OCI-M2 (cell line): Measurements from ENCODE around the gene PHF21B.
"Not testable (repeated sequence)": the region's sequence is repeated elsewhere in the genome, so short reads cannot be mapped to it uniquely, and the experiment has no call there.

Experiments used
- DNase-seq: peaks from one replicate; lab custom pipeline; 2025; ENCODE audit not compliant: unreplicated experiment; lab: John Stamatoyannopoulos, UW

PHF21B gene

GRCh38 chr22:44936201-44936600 is 73.6 kb downstream of the PHF21B start:
- DNase-seq, result no peak

DNA sequence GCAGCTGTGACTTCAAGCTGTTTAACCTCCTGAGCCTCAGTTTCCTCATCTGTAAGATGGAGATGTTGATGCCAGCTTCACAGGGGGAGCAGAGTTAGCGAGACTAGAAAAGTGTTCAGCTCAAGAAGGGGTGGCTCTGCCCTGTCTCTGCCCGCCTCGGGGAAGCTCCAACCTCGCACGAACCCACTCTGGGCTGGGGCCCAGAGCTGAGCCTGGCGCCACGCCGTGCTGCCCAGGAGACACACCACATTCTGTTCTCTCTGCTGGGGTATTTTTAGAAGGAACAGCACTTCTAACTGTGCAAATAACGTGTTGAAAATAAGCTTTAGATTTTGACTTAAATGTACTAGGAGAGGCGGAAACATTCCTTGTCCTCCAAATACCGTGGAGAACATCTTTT is 74.1 kb downstream of the PHF21B start:
- no peak for DNase-seq

- DNase-seq, result no peak
These were observed 75.4 kb downstream of the PHF21B start for GRCh38 chr22:44934454-44934735.

DNA sequence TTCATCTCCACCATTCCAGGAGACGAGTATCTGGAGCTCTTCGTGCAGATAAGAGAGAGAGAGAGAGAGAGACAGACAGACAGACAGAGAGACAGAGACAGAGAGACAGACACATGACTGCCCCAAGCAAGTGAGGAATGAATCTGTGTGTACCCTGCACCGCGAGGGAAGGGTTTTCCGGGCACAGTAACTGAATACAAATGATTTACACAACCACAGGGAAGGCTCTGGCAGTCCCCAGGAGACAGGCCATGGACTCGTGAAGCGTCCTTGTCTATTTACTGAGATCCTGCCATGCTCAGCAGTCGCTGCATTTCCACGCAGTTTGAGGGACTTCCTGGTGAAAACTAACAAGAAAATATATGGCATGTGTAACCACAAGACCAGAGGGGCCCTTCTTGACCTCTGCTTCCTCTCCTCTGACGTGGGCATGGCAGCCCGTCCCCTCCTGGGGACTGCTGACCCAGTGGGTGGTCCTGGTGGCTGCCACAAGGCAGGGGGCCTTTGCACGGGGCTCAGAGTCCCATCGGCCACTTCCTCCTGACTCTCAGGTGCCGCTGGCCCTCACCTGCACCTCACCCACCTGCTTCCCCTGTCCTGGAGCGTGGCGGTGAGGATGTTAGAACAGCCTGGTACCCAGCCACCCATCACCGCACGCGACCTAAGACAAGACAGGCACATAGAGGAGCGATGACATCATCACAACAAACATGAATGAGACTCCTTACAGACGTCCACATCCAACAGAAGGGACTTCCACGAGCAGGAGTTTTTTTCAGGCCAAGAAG is 75.9 kb downstream of the PHF21B start:
- no peak for DNase-seq

DNA sequence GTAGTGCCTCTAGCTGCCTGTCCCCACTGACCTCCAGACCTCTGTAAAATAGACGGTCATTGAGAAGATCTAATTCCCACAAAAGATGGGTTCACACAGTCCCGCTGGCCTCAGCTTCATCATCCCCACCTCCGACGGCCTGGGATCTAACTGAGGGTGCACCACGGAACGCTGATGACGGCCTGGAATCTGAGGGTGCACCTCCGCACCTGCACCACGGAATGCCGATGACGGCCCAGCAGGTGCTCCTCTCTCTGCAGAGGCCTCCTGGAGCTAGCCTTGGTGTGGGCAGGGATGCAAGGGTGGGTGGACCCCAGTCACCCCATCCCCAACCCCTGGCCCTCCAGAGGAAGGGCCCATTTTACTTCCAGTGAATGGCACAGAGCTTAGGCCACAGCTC is 77.3 kb downstream of the PHF21B start:
- DNase-seq, result no peak

GRCh38 chr22:44931766-44932165 is 78.0 kb downstream of the PHF21B start:
- DNase-seq, result no peak

GRCh38 chr22:44931077-44931540 is 78.7 kb downstream of the PHF21B start:
- no peak for DNase-seq

DNA sequence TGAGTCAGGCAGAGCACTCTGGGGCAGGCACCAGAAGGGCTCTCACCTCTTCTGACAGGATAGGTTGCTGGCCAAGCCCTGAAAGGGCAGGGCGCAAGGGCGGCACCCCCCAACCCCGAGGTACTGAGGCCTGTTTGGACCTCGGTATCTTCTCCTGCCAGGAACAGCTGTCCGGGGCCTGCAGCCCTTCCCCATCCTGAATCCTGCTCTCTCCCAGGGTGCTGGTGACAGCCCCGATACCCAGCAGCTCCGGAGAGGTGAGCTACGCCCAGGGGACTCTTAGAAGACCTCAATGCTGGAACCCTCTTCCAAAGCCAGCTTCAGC is 79.1 kb downstream of the PHF21B start:
- DNase-seq, result no peak

GRCh38 chr22:44930016-44930710 is 79.6 kb downstream of the PHF21B start:
- DNase-seq, result no peak

DNA sequence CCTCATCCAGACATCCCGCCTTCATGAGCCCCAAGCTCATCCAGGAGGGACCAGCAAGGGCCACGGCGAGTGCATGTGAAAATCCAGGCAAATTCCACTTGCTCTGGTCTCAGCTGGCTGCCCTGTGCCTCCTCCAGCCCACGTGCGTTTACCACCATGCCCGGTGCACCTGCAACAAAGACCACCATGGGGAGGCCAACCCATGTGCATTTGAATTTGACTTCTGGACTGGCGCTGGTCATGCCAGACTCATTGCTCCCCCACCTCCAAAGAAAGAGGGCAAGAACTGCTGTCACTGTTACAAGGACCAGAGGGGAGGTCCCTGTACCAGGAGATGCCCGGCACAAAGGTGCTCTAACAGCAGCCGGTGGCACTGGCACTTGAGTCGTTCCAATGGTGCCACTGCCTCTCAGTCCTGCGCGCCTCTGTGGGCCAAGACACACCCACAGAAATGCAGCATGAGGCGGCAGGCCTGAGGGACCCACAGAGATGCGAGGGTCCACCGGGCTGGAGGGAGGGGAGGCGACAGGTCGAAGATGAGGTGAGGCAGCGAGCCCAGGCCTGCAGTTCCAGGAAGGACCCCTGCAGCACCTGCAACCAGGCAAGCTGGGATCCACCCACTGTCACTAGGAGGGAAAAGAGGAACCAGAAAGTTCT is 80.3 kb downstream of the PHF21B start:
- DNase-seq, result no peak

GRCh38 chr22:44928711-44929358 is 81.0 kb downstream of the PHF21B start:
- no peak for DNase-seq

DNA sequence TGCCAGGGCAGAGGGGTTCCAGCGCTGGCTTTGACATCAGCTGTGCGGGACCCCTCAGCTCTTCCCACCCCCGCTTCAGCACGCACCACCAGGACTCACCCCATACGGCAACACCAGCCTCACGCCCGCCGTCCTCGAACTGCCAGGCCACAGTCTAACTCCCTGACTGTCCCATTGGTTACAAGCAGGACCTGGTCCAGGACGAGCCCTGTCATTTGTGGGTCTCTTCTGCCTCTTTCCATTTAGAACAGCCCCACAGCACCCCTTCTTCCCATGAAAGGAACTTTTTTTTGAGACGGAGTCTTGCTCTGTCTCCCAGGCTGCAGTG is 81.7 kb downstream of the PHF21B start:
- DNase-seq, result no peak

GRCh38 chr22:44927463-44928135 is 82.2 kb downstream of the PHF21B start:
- DNase-seq, result no peak

DNA sequence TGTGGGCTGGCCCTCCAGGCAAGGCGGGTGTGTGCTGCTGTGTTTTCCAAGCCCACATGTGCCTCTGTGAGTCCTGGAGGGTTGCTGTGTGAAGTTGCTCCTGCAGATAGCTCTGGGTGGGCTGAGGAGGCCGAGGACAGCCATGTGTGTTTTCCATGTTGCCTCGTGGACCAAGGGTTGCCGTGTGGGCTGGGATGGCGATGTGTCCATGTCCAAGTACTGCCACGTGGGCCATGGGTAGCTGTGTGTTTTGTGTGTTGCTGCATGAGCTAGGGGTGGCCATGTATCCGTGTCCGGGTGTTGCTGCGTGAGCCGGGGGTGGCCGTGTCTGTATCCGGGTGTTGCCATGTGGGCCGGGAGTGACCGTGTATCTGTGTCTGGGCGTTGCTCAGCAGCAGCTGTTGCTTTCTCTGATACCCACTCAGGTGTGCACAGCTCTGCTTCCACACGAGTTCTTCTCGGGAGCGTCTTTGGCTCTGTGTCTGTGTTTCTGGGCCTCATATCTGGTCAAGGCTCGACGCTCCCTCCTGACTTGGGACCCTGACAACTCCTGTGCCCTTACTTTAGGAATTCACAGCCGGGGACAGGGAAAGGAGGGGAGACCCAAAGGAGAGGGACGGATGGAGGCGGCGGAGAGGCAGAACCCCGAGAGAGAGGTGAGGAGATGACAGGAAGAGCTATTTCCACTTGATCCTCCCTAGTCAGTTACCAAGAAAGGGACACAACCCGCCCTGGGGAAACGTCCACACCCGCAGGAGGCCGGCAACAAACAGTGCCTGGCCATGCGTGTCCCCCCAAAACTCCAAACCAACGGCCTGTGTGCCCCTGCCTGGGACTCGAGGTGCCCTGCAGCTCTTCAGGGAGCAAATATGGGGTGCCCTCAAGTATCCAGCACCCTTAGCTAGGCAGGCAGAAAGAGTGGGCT is 83.1 kb downstream of the PHF21B start:
- no peak for DNase-seq

- no peak for DNase-seq
These were observed 83.7 kb downstream of the PHF21B start for GRCh38 chr22:44926124-44926475.

- no peak for DNase-seq
These were observed 84.2 kb downstream of the PHF21B start for GRCh38 chr22:44925465-44926123.

GRCh38 chr22:44924710-44925109 is 85.1 kb downstream of the PHF21B start:
- DNase-seq, result no peak

- no peak for DNase-seq
These were observed 85.7 kb downstream of the PHF21B start for GRCh38 chr22:44924098-44924497.

GRCh38 chr22:44921766-44922165 is 88.0 kb downstream of the PHF21B start:
- not testable (repeated sequence) for DNase-seq

- DNase-seq, result no peak
These were observed 89.6 kb downstream of the PHF21B start for GRCh38 chr22:44920183-44920582.
